ENCODE results near the gene COL1A2.

Gene COL1A2

DNA sequence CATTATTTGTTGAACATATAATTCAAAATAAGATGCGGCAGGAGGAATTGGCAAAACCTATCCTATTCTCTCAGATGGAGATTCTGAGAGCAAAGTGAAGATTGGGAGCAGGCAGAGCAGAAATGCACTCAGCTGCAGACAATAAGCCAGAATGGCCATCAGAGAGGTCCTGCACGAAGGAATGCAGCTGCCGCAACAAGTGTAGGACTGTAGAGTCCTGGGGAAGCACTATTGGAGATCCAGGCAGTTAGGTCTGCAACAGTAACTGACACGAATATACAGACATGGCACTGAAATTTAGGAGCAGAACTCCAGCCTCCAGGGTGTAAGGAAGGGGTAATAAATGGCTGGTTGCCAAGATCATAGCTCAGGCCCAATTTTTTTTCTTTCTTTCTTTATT is 10.4 kb upstream of the COL1A2 start:
- no peak for DNase-seq

DNA sequence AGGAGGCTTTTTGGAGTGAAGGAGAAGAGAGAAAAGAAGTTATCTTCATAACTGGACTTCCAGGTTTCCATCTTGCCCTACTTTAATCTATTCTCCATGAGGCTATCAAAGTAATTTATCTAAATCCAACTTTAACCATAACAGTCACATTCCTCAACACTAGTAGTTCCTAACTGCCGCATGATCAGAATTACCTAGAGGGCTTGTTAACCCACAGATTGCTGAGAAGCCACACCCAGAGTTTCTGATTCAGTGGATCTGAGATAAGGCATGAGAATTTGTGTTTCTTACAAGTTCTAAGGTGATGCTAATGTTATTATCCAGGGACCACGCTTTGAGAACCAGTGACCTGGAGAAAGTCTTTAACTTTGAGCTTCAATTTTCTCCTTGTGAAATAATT is 8.3 kb upstream of the COL1A2 start:
- no peak for DNase-seq

DNA sequence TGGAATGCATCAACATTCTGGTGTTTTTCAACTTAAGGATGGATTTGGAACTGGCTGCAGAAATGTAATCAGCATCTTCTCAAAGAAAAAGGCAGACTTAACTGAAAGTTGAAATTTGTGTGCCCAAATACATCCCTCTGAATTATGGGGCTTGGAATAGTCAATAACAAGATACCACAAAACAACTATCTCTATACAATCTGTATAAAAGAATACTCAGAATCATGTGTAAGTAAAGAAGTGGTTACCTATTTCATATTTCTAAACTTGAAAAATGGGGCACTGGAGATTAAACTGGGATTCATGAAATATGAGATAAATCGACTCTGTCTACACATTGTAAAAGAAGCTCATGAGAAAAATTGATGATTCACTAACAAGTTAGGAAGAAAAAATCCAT is 6.2 kb upstream of the COL1A2 start:
- no peak for DNase-seq

DNA sequence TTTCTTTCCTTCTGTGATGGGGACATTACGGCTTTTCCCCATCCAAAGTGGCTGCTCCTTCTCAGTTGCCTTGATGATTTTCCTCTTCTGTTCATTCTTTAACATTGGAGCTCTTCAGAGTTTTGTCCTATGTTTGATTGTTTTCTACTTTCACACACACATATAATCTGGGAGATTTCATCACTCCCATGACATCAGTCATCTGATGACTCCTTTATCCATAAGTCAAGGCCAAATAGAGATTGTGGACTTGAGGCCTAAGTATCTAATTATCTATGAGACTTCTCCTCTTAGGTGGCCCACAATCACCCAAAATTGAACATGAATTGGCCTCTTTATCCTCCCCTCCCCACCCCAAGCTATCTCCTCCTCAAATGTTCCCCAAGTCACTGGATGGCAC is 5.3 kb upstream of the COL1A2 start:
- DNase-seq = no peak

DNA sequence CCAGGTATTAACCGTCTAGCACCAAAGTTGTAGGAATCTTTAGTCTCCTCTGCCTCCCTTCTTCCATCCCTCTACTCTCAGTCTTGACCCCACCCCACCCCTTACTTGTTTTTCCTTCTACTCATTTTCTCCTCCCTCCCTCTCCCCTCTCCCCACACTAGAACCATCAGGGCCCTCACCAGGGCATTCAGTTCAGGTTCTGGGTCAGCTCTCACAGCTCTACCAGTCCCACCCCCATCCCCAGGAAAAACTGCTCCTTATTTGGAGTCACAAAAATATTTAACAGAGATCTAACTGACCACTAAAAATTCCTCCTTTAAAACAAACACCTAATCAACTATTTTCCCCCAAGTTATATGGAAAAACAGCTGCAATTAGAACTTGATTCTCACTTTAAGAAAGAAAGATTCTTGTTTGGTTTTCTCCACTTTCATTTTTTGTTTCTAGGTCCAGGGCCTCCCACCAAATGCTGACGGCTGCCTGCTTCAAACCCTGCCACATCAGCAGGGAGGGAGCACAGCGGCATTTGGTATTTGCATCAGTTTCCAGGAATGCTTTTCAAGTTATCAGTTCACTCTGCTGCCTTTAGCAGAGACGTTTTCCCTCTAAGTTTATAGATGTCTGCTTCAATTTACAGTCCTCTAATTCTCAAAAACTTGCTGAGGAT is 2.8 kb upstream of the COL1A2 start:
- DNase-seq = no peak

DNA sequence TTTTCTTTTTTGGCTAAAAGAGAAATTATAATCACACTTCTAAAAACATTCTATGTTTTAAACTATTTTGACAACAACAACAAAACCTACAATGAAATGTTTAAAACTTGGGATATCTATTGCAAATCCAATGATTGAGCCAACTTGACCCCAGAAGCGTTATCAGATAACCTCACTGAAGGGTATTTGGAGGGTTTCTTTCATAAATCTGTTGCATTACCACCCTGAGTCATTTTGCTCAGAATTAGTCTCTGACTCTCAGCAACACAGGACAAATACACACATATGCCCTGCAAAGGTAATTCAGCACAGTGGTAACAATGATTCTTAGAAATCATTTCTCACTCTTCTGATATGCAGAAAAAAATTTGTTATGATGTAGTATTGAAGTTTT is 2.3 kb upstream of the COL1A2 start:
- DNase-seq = no peak

DNA sequence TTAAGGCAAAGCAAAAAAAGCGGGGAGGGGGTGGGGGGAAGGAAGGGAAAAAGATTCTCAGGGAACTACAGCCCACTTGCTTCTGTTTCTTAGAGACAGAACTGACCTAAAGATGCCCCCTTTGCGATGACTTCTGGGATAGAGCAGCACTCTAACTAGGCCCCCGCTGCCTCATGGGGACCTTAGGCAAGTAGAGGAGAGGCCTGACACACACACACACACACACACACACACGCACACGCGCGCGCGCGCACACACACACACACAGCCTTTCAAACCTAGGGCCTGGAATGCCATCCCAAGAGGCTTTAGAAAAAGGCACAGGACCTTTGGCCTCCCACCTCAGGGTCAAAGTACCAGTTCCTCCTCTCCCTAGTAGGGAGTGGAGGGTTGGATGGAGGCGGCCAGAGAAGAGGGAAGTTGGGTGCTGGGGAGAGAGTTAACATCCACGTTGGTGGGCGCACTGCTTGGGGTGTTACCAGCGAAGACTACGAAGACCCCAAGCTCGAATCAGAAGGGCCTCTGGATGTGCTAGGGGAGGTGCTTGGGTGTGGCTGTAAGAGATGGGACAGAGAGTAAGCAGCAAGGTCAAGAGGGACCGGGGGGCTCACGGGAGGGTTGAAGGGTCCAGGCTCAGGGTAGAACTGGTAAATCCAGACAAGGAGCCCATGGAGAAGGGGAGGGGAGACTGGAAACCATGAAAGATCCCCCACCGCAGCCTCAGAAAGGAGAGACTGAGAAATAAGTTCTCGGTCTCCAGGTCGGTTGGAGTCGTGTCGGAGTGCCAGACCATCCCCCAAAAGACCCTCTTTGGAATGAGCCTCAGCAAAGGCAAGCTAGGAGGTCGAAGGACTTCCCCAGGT is 1.2 kb upstream of the COL1A2 start:
- no peak for DNase-seq

DNA sequence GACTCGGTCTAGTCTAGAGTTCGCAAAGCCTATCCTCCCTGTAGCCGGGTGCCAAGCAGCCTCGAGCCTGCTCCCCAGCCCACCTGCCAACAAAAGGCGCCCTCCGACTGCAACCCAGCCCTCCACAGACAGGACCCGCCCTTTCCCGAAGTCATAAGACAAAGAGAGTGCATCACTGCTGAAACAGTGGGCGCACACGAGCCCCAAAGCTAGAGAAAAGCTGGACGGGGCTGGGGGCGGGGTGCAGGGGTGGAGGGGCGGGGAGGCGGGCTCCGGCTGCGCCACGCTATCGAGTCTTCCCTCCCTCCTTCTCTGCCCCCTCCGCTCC is 622 bp upstream of the COL1A2 start:
- no peak for DNase-seq

DNA sequence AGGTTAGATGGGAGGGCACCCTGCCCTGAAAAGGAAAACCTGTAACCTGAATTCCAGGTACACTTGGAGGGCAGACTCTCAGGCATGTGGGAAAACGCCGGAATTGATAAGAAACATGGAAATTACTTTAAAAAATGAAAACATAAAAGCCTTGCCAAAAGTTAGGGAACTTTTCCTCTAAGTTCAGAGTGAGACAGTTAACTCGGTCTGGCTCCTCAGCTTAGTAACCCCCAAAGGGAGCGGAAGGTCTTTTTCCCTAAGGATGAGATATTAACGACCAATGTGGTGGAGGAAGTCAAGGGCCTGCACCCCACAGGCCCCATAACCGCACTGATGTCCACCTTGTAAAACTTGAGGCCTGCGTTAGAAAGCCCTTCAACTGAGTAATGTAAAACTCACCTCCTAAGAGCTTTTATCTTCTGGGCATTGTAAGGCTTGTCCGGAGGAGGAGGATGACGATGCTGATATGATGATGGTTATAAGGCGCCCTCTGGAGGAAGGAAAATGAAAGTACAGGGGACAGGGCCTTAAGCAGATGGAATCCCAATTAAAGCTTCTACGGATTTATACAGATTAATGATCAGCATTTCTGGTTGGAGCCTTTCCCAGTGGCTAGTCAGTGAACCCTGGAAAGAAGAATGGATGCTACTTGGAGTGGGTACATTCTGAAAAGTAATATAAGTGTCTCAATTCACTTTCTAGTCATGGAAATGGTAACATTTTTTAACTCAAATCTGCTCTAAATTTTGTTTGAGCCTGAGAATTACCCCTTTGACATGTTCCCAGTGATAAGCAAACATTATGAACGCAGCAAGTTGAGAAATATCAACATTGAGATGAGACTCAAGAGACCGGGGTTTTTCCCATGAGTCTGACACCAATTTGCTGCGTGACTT is 694 bp downstream of the COL1A2 start:
- DNase-seq = no peak

DNA sequence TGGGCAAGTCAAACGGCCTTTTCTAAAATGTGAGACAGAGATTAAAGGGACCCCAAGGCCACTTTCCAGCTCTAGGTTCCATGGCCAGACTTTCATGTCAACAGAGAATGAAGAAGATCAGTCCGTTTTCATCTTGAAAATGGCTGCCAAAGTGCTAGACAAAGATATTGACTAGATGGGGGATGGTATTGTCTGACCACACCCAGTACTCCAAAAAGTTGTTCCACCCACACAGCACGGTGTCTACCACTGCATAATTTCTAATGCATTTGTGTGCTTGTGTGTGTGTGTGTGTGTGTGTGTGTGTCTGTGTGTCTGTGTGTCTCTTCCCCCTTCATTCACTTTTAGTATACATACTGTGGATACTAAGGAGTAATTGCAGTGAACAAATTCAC is 1.3 kb downstream of the COL1A2 start:
- no peak for DNase-seq

DNA sequence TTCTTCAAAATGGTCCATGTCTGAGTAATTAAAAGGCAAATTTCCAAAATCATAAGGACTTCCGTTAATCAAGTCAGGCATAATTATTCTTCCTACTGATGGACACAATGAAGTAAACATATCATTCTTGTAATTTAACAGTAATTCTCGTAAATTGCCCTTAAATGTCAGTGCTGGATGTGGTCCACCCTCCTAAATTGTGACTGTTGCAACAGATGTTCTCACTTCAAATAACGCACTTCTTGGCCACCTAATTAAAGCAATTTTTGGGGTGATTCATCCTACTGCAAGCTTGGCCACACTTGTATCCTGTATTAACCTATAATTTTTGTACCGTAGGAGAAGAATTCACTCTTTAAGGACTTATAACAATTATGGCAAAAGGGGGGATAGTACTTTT is 1.9 kb downstream of the COL1A2 start:
- DNase-seq = no peak

DNA sequence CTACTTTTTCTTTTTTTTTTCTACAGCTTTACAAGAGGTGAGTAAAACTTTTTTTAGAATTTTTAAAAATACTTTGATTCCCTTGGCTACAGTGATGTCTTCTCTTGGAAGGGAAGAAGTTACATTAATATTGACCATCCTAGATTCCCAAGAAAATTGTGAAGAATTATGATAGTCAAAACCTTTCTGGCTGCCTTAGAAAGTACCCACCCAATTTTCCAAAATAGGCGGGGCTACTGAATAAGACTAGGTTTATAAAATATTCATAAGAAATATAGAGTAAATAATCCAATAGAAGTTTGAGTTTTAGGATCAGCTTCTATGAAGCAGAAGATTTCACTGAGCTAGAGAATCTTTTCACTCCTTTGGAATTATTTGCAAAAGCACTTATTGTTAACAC is 3.0 kb downstream of the COL1A2 start:
- DNase-seq = no peak

DNA sequence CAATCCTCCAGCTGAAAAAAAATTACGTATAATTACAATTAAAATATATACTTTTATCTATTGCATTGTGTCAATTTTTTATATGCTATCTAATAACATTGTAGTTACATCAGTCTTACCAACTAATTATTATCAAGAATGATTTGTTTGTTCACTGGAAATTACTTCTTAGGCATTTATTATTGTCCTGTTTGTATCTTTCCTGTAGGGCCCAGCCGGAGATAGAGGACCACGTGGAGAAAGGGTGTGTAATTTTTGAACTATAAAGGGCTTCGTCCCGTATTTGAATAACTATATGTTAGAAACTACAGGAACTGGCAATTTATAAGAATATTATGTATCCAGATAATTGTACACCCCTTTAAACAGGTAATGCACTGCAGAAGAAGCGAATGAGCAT is 4.1 kb downstream of the COL1A2 start:
- DNase-seq = no peak

DNA sequence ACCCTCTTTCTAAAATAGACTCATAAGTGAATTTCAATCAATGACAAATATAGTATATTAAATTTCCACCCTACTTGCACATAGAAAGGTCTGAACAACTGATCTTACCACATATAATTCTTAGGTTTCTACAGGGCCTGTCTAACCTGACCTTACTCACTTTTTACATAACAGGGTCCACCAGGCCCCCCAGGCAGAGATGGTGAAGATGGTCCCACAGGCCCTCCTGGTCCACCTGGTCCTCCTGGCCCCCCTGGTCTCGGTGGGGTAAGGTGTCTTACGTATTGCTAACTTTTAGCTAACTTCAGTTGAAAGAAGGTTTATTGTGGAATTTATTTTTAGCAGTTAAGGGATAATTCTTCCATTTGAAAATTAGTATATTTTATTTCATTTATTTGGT is 5.3 kb downstream of the COL1A2 start:
- DNase-seq = no peak

DNA sequence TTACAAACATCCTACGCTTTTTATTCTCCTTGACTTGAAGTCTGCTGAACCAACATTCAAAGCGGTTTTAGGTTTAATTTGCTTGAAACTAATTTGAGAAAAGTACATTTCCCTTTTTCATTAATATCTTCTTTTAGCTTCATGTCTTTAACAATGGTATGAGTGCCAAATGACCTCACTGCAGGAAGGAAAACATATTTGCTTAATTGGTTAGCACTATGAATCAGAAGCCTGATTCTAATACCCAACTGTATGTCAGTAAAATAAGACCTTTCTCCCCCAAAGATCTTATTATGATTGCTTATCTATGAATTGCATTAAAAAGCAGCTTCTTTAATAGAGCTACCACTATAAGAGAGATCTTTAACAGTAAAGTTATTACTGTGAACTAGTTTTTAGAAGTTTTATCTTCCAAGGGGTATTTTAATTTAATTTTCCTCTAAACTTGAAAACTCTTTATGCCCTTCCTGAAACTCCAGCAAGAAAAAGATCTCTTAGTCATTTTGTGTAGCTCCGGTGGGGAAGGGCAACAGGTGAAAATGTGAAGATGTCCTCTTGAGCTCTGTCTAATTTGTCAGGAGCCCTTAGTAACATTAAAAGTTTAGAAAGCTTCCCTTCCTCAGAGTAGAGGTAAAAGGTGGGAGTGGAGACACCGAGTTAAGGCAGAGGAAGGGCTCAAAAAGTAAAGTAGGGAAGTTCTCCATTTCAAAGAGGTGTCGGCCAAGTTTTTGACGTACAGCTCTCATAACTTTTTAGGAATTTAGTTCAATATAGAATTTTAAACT is 6.1 kb downstream of the COL1A2 start:
- no peak for DNase-seq

DNA sequence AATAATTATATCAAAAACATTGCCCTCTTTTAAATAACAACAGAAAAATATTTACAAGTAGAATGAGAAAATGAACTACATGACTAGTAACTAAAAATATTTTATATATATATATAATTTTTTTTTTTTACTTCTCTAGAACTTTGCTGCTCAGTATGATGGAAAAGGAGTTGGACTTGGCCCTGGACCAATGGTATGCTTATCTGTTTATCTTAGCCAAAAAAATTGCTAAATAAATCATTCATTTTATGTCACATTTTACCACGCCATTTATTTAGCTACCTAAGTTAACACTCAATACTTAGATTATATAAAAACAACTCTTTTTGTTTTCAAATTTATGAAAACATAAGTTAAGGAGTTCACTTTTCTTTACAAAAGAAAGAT is 6.7 kb downstream of the COL1A2 start:
- no peak for DNase-seq

DNA sequence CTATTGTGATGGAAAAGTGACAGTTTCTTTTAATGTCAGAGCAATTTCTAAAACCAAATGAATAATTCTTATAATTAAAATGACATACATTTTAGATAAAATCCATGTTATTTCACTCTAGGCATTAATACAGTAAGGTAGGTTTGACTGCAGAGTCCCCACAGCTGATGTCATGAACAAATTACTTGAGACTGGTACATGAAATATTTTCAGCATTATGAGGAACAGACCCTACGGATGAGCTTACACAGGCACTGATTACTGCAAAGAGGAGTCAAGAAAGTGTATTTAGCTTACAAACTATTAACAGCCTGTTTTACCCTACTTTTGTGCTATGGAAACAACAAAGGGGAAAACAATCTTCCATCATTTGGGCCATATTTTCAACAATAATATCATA is 8.9 kb downstream of the COL1A2 start:
- no peak for DNase-seq

DNA sequence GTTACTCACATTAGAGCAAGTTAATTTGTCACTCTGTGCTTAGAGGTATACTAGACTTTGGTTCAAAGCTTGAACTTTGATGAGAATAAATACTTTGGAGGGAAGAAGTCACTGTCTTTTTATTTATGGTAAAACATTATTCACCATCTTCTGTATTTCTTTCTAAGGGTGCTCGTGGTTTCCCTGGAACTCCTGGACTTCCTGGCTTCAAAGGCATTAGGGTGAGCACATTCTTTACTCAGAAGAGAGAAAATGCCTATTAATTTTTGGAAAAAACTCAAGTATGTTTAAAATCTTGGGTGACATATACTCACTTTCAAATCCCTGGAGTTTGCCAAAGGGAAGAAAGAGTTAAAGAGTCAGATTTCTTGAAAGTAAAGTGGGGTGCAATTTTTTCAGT is 10.8 kb downstream of the COL1A2 start:
- no peak for DNase-seq

DNA sequence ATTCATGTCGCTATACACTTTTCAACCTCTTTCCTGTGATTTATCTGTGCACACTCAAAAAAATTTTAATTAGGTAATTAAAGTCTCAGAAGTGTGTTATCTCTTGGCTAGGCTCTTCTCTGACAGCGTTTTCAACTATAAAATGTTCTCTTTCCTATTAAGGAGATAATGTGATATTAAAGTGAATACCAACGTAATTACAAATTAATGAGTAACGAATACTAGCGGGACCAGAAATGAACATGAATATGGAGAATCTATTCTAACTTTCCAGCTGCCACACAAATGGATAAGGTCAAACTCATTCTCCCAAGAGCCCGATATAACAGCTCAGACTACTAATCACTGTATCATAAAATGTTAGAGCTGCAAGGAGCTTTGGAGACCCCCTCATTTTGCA is 12.0 kb downstream of the COL1A2 start:
- no peak for DNase-seq

DNA sequence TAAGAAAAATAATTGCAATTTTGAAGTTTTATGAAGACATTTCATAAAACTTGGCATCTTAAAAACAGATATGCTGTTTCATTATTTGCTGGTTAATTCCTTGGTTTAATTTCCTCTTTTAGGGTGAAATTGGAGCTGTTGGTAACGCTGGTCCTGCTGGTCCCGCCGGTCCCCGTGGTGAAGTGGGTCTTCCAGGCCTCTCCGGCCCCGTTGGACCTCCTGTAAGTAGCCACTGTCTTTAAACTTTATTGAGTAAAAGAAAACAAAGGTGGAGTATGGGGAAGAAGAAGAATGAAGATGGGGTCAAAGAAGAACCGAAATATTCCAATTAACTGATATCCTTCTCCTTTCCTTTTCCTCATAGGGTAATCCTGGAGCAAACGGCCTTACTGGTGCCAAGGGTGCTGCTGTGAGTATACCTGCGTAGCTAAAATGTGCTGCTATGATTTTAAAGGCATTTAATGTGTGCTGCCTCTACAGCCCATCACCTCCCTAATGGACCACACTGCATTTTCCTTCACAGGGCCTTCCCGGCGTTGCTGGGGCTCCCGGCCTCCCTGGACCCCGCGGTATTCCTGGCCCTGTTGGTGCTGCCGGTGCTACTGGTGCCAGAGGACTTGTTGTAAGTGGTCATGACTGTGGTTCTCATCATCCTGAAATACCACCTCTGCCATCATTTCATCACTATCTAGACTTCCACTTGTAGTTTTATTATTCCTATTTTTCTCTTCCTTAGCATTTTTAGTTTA is 14.7 kb downstream of the COL1A2 start:
- no peak for DNase-seq

DNA sequence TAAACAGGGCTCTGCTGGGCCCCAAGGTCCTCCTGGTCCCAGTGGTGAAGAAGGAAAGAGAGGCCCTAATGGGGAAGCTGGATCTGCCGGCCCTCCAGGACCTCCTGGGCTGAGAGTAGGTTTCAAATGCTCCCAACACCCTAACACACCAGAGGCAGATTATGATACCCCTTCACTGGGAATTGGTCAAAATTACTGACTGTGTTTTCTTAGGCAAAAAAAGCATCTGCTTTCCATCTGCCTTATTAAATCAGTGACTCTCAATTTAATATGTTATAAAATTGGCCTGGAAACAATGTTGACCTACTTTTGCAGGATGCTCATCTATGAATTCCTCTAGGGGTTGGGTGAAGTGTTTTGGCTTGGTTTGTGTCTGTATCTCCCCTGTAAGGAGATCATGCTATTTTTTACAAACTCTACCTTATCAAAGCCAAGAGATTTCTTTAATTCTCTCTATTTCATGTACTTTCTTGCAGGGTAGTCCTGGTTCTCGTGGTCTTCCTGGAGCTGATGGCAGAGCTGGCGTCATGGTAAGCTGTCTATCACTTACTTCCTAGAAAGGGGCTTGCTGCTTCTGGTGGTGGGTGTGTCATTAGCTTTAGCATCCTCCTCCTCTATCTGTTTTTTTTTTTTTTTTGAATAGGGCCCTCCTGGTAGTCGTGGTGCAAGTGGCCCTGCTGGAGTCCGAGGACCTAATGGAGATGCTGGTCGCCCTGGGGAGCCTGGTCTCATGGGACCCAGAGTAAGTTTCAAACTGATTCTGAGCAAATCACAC is 15.9 kb downstream of the COL1A2 start:
- no peak for DNase-seq

DNA sequence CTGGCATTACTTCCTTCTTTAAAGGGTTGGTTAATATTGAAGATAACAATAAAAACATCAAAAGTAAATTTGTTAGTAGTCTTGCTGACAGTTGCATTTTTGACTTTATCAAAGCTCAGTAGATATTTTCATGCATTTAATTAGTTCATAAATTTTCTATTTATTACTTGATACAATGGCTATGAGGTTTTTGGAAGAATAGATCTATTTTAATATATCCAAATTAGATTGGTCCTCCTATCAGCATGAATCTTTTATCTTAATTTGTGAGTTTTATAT is 16.4 kb downstream of the COL1A2 start:
- DNase-seq = no peak
